ENCODE measurements around the gene MRPL49. TPM values are rescaled to one million over a fixed set of nuclear protein-coding genes. Genes with fewer than 3 reads are reported as not detected.

MRPL49 gene
- polyA plus RNA-seq, 2 of the 4 experiments (the other 2 are of a cell fraction) = 55.5 to 65.5 TPM

DNA sequence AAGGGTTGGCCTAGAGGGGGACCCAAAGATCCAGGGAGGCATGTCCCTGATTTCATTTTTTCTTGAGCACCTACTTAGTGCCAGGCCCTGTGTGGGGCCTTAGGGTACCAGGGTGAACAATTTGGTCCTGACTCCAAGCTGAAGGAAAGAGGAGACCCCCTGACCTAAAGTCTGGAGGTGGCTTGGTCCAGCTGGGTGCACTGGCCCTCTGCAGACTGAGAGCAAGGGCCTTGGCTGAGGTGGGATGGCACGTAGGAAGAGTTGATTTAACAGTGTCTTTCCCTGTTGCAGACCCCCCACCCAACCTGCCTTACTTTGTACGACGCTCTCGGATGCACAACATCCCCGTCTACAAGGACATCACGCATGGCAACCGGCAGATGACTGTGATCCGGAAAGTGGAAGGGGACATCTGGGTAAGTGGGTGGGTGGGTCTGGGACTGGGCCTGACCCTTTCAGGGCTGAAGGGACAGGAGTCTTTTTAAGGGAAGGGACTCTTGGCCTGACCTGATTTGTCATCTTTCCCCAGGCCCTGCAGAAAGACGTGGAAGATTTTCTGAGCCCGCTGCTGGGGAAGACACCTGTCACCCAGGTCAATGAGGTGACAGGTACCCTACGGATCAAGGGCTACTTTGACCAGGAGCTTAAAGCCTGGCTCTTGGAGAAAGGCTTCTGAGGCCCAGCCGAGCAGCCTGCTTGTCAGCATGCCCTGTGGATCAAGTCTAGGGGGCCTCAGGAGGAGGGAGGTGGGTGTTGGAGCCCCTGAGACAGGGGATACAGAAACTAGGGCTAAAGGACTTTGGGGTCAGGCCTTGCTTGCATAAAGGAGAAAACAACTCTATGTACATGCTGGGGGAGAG is 3.3 kb downstream of the MRPL49 start:
- FAIRE-seq = no peak
- no peak overlapping the region for H3K4me2 ChIP-seq
- no peak for TF ChIP-seq ZSCAN20 (CRISPR knock-in tag; IDR thresholded peaks at IDR 0.05)
- no peak for TF ChIP-seq GATA3 (IDR thresholded peaks at IDR 0.05; ENCODE audit: borderline replicate concordance)
- no peak for TF ChIP-seq TP53 (CRISPR knock-in tag; IDR thresholded peaks at IDR 0.05)
- TF ChIP-seq MYC (IDR thresholded peaks at IDR 0.05; ENCODE audit: borderline replicate concordance, low read length) = no peak
- no peak for TF ChIP-seq FOSB (CRISPR knock-in tag; IDR thresholded peaks at IDR 0.05)
- TF ChIP-seq, protein P1, sequence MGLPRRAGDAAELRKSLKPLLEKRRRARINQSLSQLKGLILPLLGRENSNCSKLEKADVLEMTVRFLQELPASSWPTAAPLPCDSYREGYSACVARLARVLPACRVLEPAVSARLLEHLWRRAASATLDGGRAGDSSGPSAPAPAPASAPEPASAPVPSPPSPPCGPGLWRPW (IDR thresholded peaks at IDR 0.05) = no peak
- TF ChIP-seq HOXB13 (CRISPR knock-in tag; IDR thresholded peaks at IDR 0.05; ENCODE audit: low read depth) = no peak
- TF ChIP-seq ZC3H11A (IDR thresholded peaks at IDR 0.05) = no peak
- no peak for TF ChIP-seq ESRRA (IDR thresholded peaks at IDR 0.05; ENCODE audit: borderline replicate concordance, low read length)
- ChIA-PET CTCF (interaction anchor here (0.6 to 7.3 kb wide), 5 partner anchors 6 to 205 kb away, joined by 3 to 75 read pairs (median 3); partner anchors contain the start of genes ARL2, CAPN1, FAU and MRPL49), POLR2A (interaction anchor here (0.5 to 2.0 kb wide), 3 partner anchors 9 to 33 kb away, joined by 5 to 12 read pairs (median 5); partner anchors contain the start of gene SYVN1)
- 83% methylated on average over 10 of the region's 12 CpGs for WGBS (ENCODE audit: missing lambda C conversion rate)
- DNase-seq (ENCODE audit: low read depth in 1 of 2, low spot score in 1 of 2) = no peak
- H3K9me3 ChIP-seq = no peaks in the 10 kb centered on the region
- no peak overlapping the region for H3K27ac ChIP-seq
- peaks cover 12% of the 10 kb centered on the region; the same call in 2 of the 3 replicates for H3K4me1 ChIP-seq
- no peak for ATAC-seq
- no peak overlapping the region for H3K4me3 ChIP-seq

DNA sequence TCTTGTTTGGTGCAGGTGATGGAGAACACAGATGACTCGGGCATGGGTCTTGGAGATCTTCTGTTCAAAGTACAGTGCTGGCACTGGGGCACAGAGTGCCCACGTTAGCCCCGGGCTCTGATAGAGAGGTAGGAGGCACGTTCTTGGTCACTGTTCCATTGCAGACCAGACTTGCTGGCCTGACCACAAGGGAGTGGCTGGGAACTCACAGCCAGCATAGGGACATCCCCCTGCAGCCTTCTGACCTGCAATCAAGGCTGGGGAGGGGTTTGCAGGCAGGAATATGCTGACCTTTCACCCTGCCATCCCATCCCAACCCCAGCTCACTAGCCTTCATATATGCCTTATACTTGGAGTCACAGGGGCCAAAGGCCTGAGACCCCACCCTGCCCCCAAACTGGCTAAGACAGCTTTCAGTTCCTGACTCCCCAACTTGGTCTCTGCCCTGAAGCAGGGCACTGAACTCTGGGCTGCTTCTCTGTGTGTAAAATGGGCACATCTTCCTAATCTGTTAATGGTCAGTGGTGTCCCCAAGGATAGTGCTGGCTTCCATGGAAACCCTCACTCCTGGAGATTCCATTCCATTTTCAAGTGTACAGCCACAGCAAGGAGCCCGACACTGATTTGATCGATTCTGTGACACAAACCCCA is 4.6 kb downstream of the MRPL49 start:
- CTCF ChIA-PET = interaction anchor here (0.9 to 7.3 kb wide), 6 partner anchors 7 to 55 kb away, joined by 3 to 75 read pairs (median 4); partner anchors contain the start of genes CAPN1, FAU, MRPL49 and SYVN1
- Histone ChIP-seq H3K9me3 (no peaks in the 10 kb centered on the region), H3K4me2 (no peak overlapping the region), H3K27ac (no peak overlapping the region), H3K4me1 (peaks cover 5% of the 10 kb centered on the region; the same call in 2 of the 3 replicates), H3K4me3 (no peak overlapping the region)
- DNase-seq (ENCODE audit: low read depth in 1 of 2, low spot score in 1 of 2) (no peak), ATAC-seq (no peak), FAIRE-seq (no peak)
- no peak for TF ChIP-seq NPAS2 (CRISPR knock-in tag; IDR thresholded peaks at IDR 0.05; ENCODE audit: borderline replicate concordance)
- no peak for TF ChIP-seq SMC3 (IDR thresholded peaks at IDR 0.05)
- TF ChIP-seq MAFK (IDR thresholded peaks at IDR 0.05; ENCODE audit: partially characterized antibody) = peak; percentile 28
- no peak for TF ChIP-seq ZSCAN20 (CRISPR knock-in tag; IDR thresholded peaks at IDR 0.05)
- no peak for TF ChIP-seq HOXA7 (CRISPR knock-in tag; IDR thresholded peaks at IDR 0.05)
- TF ChIP-seq, protein P2, sequence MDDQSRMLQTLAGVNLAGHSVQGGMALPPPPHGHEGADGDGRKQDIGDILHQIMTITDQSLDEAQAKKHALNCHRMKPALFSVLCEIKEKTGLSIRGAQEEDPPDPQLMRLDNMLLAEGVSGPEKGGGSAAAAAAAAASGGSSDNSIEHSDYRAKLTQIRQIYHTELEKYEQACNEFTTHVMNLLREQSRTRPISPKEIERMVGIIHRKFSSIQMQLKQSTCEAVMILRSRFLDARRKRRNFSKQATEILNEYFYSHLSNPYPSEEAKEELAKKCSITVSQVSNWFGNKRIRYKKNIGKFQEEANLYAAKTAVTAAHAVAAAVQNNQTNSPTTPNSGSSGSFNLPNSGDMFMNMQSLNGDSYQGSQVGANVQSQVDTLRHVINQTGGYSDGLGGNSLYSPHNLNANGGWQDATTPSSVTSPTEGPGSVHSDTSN (IDR thresholded peaks at IDR 0.05) = no peak
- TF ChIP-seq EP300 (IDR thresholded peaks at IDR 0.05) = no peak
- TF ChIP-seq JUN (IDR thresholded peaks at IDR 0.05) = 0 out of 5 replicates have a peak, but pooled peaks of 1 of the 2 experiments have one; percentile 16
- POLR2A ChIA-PET = interaction anchor here (0.6 to 1.4 kb wide), 2 partner anchors 8 to 9 kb away, joined by 3 to 5 read pairs; partner anchors contain the start of gene ZNHIT2
- WGBS (ENCODE audit: missing lambda C conversion rate) = 95% methylated on average over 6 of the region's 6 CpGs

DNA sequence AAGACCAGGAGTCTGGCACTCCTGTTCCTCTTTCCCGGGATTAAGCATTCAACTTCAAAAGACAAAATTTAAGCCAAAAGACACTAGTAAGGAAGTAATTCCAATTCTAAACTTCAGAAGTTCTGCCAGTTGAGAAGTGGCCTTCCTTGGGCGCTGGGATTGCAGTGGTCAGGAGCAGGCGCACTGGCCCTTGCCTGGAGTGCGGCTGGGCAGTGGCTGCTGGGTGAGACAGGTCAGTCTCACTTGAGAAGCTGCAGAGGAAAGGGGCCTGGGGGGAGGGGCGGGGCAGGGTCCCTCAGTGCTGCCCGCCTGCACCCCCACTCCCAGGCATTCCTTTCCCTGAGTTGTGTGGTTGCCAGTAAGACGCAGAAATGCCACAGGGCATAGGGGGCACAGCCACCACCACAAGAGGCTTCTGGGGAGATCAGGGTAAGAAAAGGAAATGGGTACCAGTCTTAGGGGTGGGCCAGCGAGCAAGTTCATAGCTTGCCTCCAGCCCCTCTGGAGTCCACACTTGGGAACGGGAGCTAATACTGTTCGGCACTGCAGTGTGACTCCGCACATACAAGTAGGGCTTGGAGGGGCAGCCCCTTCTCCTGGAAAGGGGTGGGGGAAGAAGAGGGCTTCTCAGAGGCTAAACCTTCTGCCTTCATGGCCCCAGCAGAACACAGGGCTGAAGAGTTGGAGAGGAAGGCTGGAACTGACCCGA is 5.5 kb downstream of the MRPL49 start:
- no peaks in the 10 kb centered on the region for H3K9me3 ChIP-seq
- CTCF ChIA-PET = interaction anchor here (0.6 to 7.3 kb wide), 6 partner anchors 8 to 153 kb away, joined by 3 to 75 read pairs (median 4); partner anchors contain the start of genes FAU, MRPL49 and ZNHIT2
- ATAC-seq (no peak), FAIRE-seq (no peak), DNase-seq (ENCODE audit: low read depth in 1 of 2, low spot score in 1 of 2) (no peak)
- TF ChIP-seq, protein P3, sequence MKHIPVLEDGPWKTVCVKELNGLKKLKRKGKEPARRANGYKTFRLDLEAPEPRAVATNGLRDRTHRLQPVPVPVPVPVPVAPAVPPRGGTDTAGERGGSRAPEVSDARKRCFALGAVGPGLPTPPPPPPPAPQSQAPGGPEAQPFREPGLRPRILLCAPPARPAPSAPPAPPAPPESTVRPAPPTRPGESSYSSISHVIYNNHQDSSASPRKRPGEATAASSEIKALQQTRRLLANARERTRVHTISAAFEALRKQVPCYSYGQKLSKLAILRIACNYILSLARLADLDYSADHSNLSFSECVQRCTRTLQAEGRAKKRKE (CRISPR knock-in tag; IDR thresholded peaks at IDR 0.05; ENCODE audit: low read depth) = no peak
- TF ChIP-seq NR3C1 (IDR thresholded peaks at IDR 0.05) (no peak), BHLHE40 (IDR thresholded peaks at IDR 0.05; ENCODE audit: low read depth, low read length) (no peak), PHF8 (IDR thresholded peaks at IDR 0.05; ENCODE audit: borderline replicate concordance, low read depth) (no peak), SMC3 (IDR thresholded peaks at IDR 0.05) (no peak), CHD2 (IDR thresholded peaks at IDR 0.05; ENCODE audit: low read length, partially characterized antibody) (no peak), HOXA7 (CRISPR knock-in tag; IDR thresholded peaks at IDR 0.05) (no peak), RAD21 (conservative IDR thresholded peaks at IDR 0.05 in 1 of 2, IDR thresholded peaks at IDR 0.05 in 1 of 2) (no peak), TP53 (CRISPR knock-in tag; IDR thresholded peaks at IDR 0.05) (no peak)
- TF ChIP-seq, protein P4, sequence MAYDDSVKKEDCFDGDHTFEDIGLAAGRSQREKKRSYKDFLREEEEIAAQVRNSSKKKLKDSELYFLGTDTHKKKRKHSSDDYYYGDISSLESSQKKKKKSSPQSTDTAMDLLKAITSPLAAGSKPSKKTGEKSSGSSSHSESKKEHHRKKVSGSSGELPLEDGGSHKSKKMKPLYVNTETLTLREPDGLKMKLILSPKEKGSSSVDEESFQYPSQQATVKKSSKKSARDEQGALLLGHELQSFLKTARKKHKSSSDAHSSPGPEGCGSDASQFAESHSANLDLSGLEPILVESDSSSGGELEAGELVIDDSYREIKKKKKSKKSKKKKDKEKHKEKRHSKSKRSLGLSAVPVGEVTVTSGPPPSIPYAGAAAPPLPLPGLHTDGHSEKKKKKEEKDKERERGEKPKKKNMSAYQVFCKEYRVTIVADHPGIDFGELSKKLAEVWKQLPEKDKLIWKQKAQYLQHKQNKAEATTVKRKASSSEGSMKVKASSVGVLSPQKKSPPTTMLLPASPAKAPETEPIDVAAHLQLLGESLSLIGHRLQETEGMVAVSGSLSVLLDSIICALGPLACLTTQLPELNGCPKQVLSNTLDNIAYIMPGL (CRISPR knock-in tag; IDR thresholded peaks at IDR 0.05; ENCODE audit: borderline replicate concordance) = no peak
- H3K4me3 ChIP-seq = no peak overlapping the region
- no peak overlapping the region for H3K4me2 ChIP-seq
- POLR2A ChIA-PET = interaction anchor here (1.4 kb wide), 1 partner anchor 16 kb away, joined by 3 read pairs; the partner anchor contains the start of gene TM7SF2
- WGBS (ENCODE audit: missing lambda C conversion rate) = 86% methylated on average over 10 of the region's 12 CpGs
- peaks cover 6% of the 10 kb centered on the region for H3K4me1 ChIP-seq
- H3K27ac ChIP-seq = no peak overlapping the region
